Gastrocnemius medialis (tissue), 4 donors: ENCODE data around the gene TNNI3K.

ENCODE experiments used
- POLR2A ChIP-seq, 2 donors: fragments of 450-650 bp; IDR thresholded peaks; one replicate each; pipeline ENCODE4 v1.6.1; 2017; ENCODE audit warnings: antibody characterized with exemption in 2 of 2, mild to moderate bottlenecking in 2 of 2, moderate library complexity in 2 of 2
- TF ChIP-seq, protein P1 (sequence below), 5 experiments: fragments of 450-650 bp in 3 of 5; fragments of 200-600 bp in 2 of 5; sonication (generic) in 2 of 5; IDR thresholded peaks in 4 of 5; conservative IDR thresholded peaks in 1 of 5; 1 replicate in 4 of 5; 2 replicates in 1 of 5; pipeline ENCODE4 v1.5.1; 2016 to 2019; ENCODE audit warnings: antibody characterized with exemption in 5 of 5, mild to moderate bottlenecking in 3 of 5, moderate library complexity in 3 of 5

- TF ChIP-seq, protein P1, sequence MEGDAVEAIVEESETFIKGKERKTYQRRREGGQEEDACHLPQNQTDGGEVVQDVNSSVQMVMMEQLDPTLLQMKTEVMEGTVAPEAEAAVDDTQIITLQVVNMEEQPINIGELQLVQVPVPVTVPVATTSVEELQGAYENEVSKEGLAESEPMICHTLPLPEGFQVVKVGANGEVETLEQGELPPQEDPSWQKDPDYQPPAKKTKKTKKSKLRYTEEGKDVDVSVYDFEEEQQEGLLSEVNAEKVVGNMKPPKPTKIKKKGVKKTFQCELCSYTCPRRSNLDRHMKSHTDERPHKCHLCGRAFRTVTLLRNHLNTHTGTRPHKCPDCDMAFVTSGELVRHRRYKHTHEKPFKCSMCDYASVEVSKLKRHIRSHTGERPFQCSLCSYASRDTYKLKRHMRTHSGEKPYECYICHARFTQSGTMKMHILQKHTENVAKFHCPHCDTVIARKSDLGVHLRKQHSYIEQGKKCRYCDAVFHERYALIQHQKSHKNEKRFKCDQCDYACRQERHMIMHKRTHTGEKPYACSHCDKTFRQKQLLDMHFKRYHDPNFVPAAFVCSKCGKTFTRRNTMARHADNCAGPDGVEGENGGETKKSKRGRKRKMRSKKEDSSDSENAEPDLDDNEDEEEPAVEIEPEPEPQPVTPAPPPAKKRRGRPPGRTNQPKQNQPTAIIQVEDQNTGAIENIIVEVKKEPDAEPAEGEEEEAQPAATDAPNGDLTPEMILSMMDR (IDR thresholded peaks at IDR 0.05 in 4 of 5, conservative IDR thresholded peaks at IDR 0.05 in 1 of 5) = no peak
- TF ChIP-seq POLR2A (IDR thresholded peaks at IDR 0.05) = no peak
Observed at GRCh38 chr1:74266001-74266400, 30.8 kb downstream of the TNNI3K start.
